Smooth muscle cell (in vitro differentiated cells): ENCODE data around the gene STIM2. TPM values are rescaled to one million over a fixed set of nuclear protein-coding genes. Genes with fewer than 3 reads are reported as not detected.
"Not testable (repeated sequence)": the region's sequence is repeated elsewhere in the genome, so short reads cannot be mapped to it uniquely, and the experiment has no call there.

Experiments used
- DNase-seq: peaks from one replicate; lab custom pipeline; 2025; ENCODE audit not compliant: unreplicated experiment; lab: John Stamatoyannopoulos, UW
- H2AFZ ChIP-seq: fragments of 200-600 bp; sonication (generic); 2 replicates; pipeline ENCODE4 v1.6.0; 2016; ENCODE audit warnings: antibody characterized with exemption, low read depth, mild to moderate bottlenecking
- H3F3A ChIP-seq: fragments of 200-600 bp; sonication (generic); 2 replicates; pipeline ENCODE4 v1.6.0; 2017; ENCODE audit warnings: antibody characterized with exemption, low read depth
- H3K27ac ChIP-seq: fragments of 200-600 bp; sonication (generic); 2 replicates; pipeline ENCODE4 v1.5.1; 2016; ENCODE audit warnings: low read depth, mild to moderate bottlenecking
- H3K27me3 ChIP-seq: fragments of 200-600 bp; sonication (generic); 2 replicates; pipeline ENCODE4 v1.6.1; 2016; ENCODE audit warnings: low read depth, mild to moderate bottlenecking
- H3K36me3 ChIP-seq: fragments of 200-600 bp; sonication (generic); 2 replicates; pipeline ENCODE4 v1.5.1; 2016; ENCODE audit warnings: low read depth
- H3K4me1 ChIP-seq: fragments of 200-600 bp; sonication (generic); 2 replicates; pipeline ENCODE4 v1.5.1; 2016; ENCODE audit warnings: low read depth
- H3K4me2 ChIP-seq: fragments of 200-600 bp; sonication (generic); 2 replicates; pipeline ENCODE4 v1.6.0; 2016; ENCODE audit warnings: mild to moderate bottlenecking
- H3K4me3 ChIP-seq: fragments of 200-600 bp; sonication (generic); 2 replicates; pipeline ENCODE4 v1.5.1; 2016; ENCODE audit warnings: mild to moderate bottlenecking
- H3K79me2 ChIP-seq: fragments of 200-600 bp; sonication (generic); 2 replicates; pipeline ENCODE4 v1.6.0; 2016; ENCODE audit warnings: low read depth, mild to moderate bottlenecking
- H3K9ac ChIP-seq: fragments of 200-600 bp; sonication (generic); 2 replicates; pipeline ENCODE4 v1.6.0; 2016; ENCODE audit warnings: low read depth
- H3K9me3 ChIP-seq: fragments of 200-600 bp; sonication (generic); replicated peaks from 2 replicates; pipeline ENCODE4 v1.5.1; 2016; ENCODE audit warnings: low read depth
- H4K20me1 ChIP-seq: fragments of 200-600 bp; sonication (generic); 2 replicates; pipeline ENCODE4 v1.6.0; 2016; ENCODE audit warnings: low read depth
- CTCF ChIP-seq: fragments of 200-600 bp; sonication (generic); IDR thresholded peaks from 2 replicates; pipeline ENCODE4 v1.5.1; 2017; ENCODE audit warnings: borderline replicate concordance, mild to moderate bottlenecking, antibody characterized with exemption; ENCODE audit not compliant: insufficient read depth, poor library complexity, severe bottlenecking
- WGBS: methylation state at CpG from one replicate; pipeline ENCODE4 v1.1.7; 2016; ENCODE audit warnings: low lambda C conversion rate; 5-methylcytosine and 5-hydroxymethylcytosine counted together
- polyA plus RNA-seq: library from polyadenylated mRNA; unstranded; fragments of >200 nt; fragmentation: Nextera tagmentation; extraction: Ambion mirVana; gene quantifications from 2 replicates; pipeline ENCODE4 v1.2.1, GENCODE V29; 2016
- total RNA-seq: library from RNA; depleted of rRNA; stranded (reverse); fragments of >200 nt; gene quantifications from 2 replicates; pipeline ENCODE4 v1.2.3, GENCODE V29; 2014

STIM2 gene
- total and polyA plus RNA-seq, 2 experiments from 2014 or later = 31.0 to 69.0 TPM

GRCh38 chr4:26964994-26965393, 104.4 kb downstream of the STIM2 start:
- H3K4me1 ChIP-seq = peaks cover 22% of the 10 kb centered on the region
- H3K4me3 ChIP-seq = no peak overlapping the region
- no peaks in the 10 kb centered on the region for H3K36me3 ChIP-seq
- no peak for TF ChIP-seq CTCF
- H3K27ac ChIP-seq = peak overlapping the region; percentile 11
- H3K9ac ChIP-seq = no peak overlapping the region
- peaks cover under 1% of the 10 kb centered on the region for H3F3A ChIP-seq
- 61% methylated on average over 1 of the region's 1 CpG for WGBS
- no peak for DNase-seq
- peak overlapping the region; percentile 67 for H3K4me2 ChIP-seq
- no peaks in the 10 kb centered on the region for H3K27me3 ChIP-seq
- H2AFZ ChIP-seq = no peak overlapping the region
- peaks cover 62% of the 10 kb centered on the region for H3K79me2 ChIP-seq
- H3K9me3 ChIP-seq = no peaks in the 10 kb centered on the region
- peaks cover 38% of the 10 kb centered on the region for H4K20me1 ChIP-seq

GRCh38 chr4:26975464-26976181, 115.0 kb downstream of the STIM2 start:
- not testable (repeated sequence) for H3K9me3 ChIP-seq, H3K36me3 ChIP-seq, H3K27me3 ChIP-seq, H3K4me1 ChIP-seq, H3K9ac ChIP-seq, H3F3A ChIP-seq, H3K4me2 ChIP-seq, H3K4me3 ChIP-seq, DNase-seq, H2AFZ ChIP-seq, H3K27ac ChIP-seq
- WGBS = 95% methylated on average over 12 of the region's 12 CpGs
- peaks cover 18% of the 10 kb centered on the region for H4K20me1 ChIP-seq
- peaks cover 77% of the 10 kb centered on the region for H3K79me2 ChIP-seq

- 95% methylated on average over 2 of the region's 2 CpGs for WGBS
- no peak overlapping the region for H3K27ac ChIP-seq
- peaks cover 85% of the 10 kb centered on the region for H3K79me2 ChIP-seq
- no peak overlapping the region for H3K4me3 ChIP-seq
- no peak overlapping the region for H3K9ac ChIP-seq
- no peaks in the 10 kb centered on the region for H3F3A ChIP-seq
- no peaks in the 10 kb centered on the region for H3K36me3 ChIP-seq
- H3K9me3 ChIP-seq = no peaks in the 10 kb centered on the region
- H2AFZ ChIP-seq = no peak overlapping the region
- peaks cover 7% of the 10 kb centered on the region for H4K20me1 ChIP-seq
- no peak for DNase-seq
- no peak overlapping the region for H3K4me2 ChIP-seq
- no peak for TF ChIP-seq CTCF
- H3K27me3 ChIP-seq = no peaks in the 10 kb centered on the region
- H3K4me1 ChIP-seq = no peaks in the 10 kb centered on the region
Measured at GRCh38 chr4:26978387-26979053, 117.9 kb downstream of the STIM2 start.

GRCh38 chr4:26984896-26985295, 124.3 kb downstream of the STIM2 start:
- Histone ChIP-seq H3K9me3 (no peaks in the 10 kb centered on the region), H3K4me3 (no peak overlapping the region), H4K20me1 (no peaks in the 10 kb centered on the region), H3K27me3 (no peaks in the 10 kb centered on the region), H2AFZ (no peak overlapping the region), H3K4me2 (peak overlapping the region; percentile 78), H3F3A (peaks cover 25% of the 10 kb centered on the region), H3K79me2 (peaks cover 69% of the 10 kb centered on the region), H3K4me1 (peaks cover 37% of the 10 kb centered on the region), H3K27ac (peak overlapping the region; percentile 76), H3K36me3 (no peaks in the 10 kb centered on the region), H3K9ac (no peak overlapping the region)
- 44% methylated on average over 3 of the region's 3 CpGs for WGBS
- no peak for DNase-seq
- TF ChIP-seq CTCF = no peak
